Colonic mucosa (tissue), 4 donors: ENCODE results near the gene MOB3A. TPM values are rescaled to one million over a fixed set of nuclear protein-coding genes. Genes with fewer than 3 reads are reported as not detected.

ENCODE experiments used
- DNase-seq: peaks from one replicate; pipeline ENCODE4 v3.0.0-alpha.2; 2020
- H3K27ac ChIP-seq: fragments of 200-600 bp; one replicate; pipeline ENCODE4 v1.8.0; 2021
- H3K27me3 ChIP-seq: fragments of 200-600 bp; one replicate; pipeline ENCODE4 v1.8.0; 2021
- H3K36me3 ChIP-seq: fragments of 200-600 bp; one replicate; pipeline ENCODE4 v1.8.0; 2021
- H3K4me1 ChIP-seq: fragments of 200-600 bp; one replicate; pipeline ENCODE4 v1.8.0; 2021; ENCODE audit warnings: mild to moderate bottlenecking
- H3K4me3 ChIP-seq: fragments of 200-600 bp; one replicate; pipeline ENCODE4 v1.8.0; 2021
- H3K9ac ChIP-seq, 2 donors: one replicate each; pipeline ENCODE4 v1.7.0; 2013; ENCODE audit warnings: control low read depth in 2 of 2, low read depth in 2 of 2, low read length in 2 of 2
- H3K9me3 ChIP-seq: fragments of 200-600 bp; one replicate; pipeline ENCODE4 v1.8.0; 2021
- CTCF ChIP-seq: fragments of 200-600 bp; IDR thresholded peaks from one replicate; pipeline ENCODE4 v1.8.0; 2022; ENCODE audit warnings: antibody characterized with exemption, mild to moderate bottlenecking
- intact Hi-C: fragments of 100-400 bp; cut with DNase I; formaldehyde crosslinking; loops from one replicate; pipeline ENCODE4 v1.14.1; 2022
- total RNA-seq, 2 donors: library from RNA; stranded (reverse); fragmentation: NEBNext Ultra II Directional in 1 of 2; extraction: Animal tissue kit (Norgen Biotek cat#: 25700) in 1 of 2; gene quantifications; one replicate each; pipeline ENCODE4 v1.2.1, GENCODE V29; 2021
- donor health status: healthy.
- donor health status: DM: no; HTN: no; CAD: no.
- donor health status: DM: no; HTN: no; CAD: no.

Gene MOB3A
- total RNA-seq, 2 donors from 2014 or later, result 40.0 to 40.5 TPM

GRCh38 chr19:2079076-2079864 is 16.9 kb downstream of the MOB3A start:
- intact Hi-C loops, result loop anchor here (10.0 kb wide), 1 partner anchor 144 kb away; no protein-coding TSS in a partner anchor
- Histone ChIP-seq H3K4me1 (no peaks in the 10 kb centered on the region), H3K27ac (no peak overlapping the region)

GRCh38 chr19:2077833-2078619 is 18.1 kb downstream of the MOB3A start:
- Histone ChIP-seq H3K4me3 (no peak overlapping the region), H3K4me1 (no peaks in the 10 kb centered on the region), H3K9ac (no peak overlapping the region), H3K9me3 (no peaks in the 10 kb centered on the region), H3K27ac (no peak overlapping the region), H3K36me3 (peaks cover 36% of the 10 kb centered on the region), H3K27me3 (no peaks in the 10 kb centered on the region)
- no peak for DNase-seq
- intact Hi-C loops, result loop anchor here (10.0 kb wide), 1 partner anchor 143 kb away; no protein-coding TSS in a partner anchor
- no peak for TF ChIP-seq CTCF

More at GRCh38 chr19:2079076-2079864, 16.9 kb downstream of the MOB3A start:
- Histone ChIP-seq H3K9me3 (no peaks in the 10 kb centered on the region), H3K9ac (no peak overlapping the region), H3K27me3 (no peaks in the 10 kb centered on the region), H3K4me3 (no peak overlapping the region), H3K36me3 (peaks cover 35% of the 10 kb centered on the region)
- DNase-seq, result no peak
- no peak for TF ChIP-seq CTCF

GRCh38 chr19:2077398-2077797 is 18.7 kb downstream of the MOB3A start:
- intact Hi-C loops, result loop anchor here (10.0 kb wide), 1 partner anchor 143 kb away; no protein-coding TSS in a partner anchor

GRCh38 chr19:2076526-2076944 is 19.6 kb downstream of the MOB3A start:
- no peak for TF ChIP-seq CTCF
- Histone ChIP-seq H3K27ac (no peak overlapping the region), H3K36me3 (peaks cover 45% of the 10 kb centered on the region), H3K9ac (no peak overlapping the region), H3K9me3 (no peaks in the 10 kb centered on the region), H3K4me3 (no peak overlapping the region), H3K4me1 (no peaks in the 10 kb centered on the region), H3K27me3 (no peaks in the 10 kb centered on the region)
- DNase-seq, result no peak
- intact Hi-C loops, result loop anchor here (10.0 kb wide), 1 partner anchor 142 kb away; no protein-coding TSS in a partner anchor

More at GRCh38 chr19:2077398-2077797, 18.7 kb downstream of the MOB3A start:
- Histone ChIP-seq H3K27me3 (no peaks in the 10 kb centered on the region), H3K4me1 (no peaks in the 10 kb centered on the region), H3K9me3 (no peaks in the 10 kb centered on the region), H3K27ac (no peak overlapping the region), H3K4me3 (no peak overlapping the region), H3K9ac (no peak overlapping the region), H3K36me3 (peaks cover 42% of the 10 kb centered on the region)
- TF ChIP-seq CTCF, result no peak
- DNase-seq, result no peak

- no peak for TF ChIP-seq CTCF
- H3K9ac ChIP-seq, result no peak overlapping the region
- intact Hi-C loops, result loop anchor here (10.0 kb wide), 1 partner anchor 138 kb away; no protein-coding TSS in a partner anchor
- H3K9me3 ChIP-seq, result no peaks in the 10 kb centered on the region
- H3K27me3 ChIP-seq, result no peaks in the 10 kb centered on the region
- H3K27ac ChIP-seq, result no peak overlapping the region
- DNase-seq, result no peak
- H3K36me3 ChIP-seq, result peaks cover 28% of the 10 kb centered on the region
- H3K4me3 ChIP-seq, result no peak overlapping the region
- H3K4me1 ChIP-seq, result peaks cover 8% of the 10 kb centered on the region
These were observed 23.2 kb downstream of the MOB3A start for GRCh38 chr19:2072757-2073551.
